T47D (cell line): ENCODE measurements around the gene FAM32A.
A peak's percentile ranks its signal among the peaks of the same experiment; 100 is the strongest.
"Not testable (repeated sequence)": the region's sequence is repeated elsewhere in the genome, so short reads cannot be mapped to it uniquely, and the experiment has no call there.

Experiments used
- DNase-seq, 2 experiments: peaks; one replicate each; pipeline versions ENCODE4 v3.0.0 to v3.0.0-alpha.2; 2011 to 2012; ENCODE audit warnings: low read depth in 1 of 2, low spot score in 1 of 2
- JUND ChIP-seq: IDR thresholded peaks from 2 replicates; pipeline ENCODE4 v1.6.1; 2012; ENCODE audit warnings: low read depth
- in situ Hi-C: cut with HindIII; loops from 2 replicates; pipeline ENCODE4 v1.10.0; 2016; ENCODE audit warnings: low sequenced_read_pairs, low pct_unique_long_range_greater_than_20kb

FAM32A gene

GRCh38 chr19:16170134-16170533 is 15.1 kb upstream of the FAM32A start:
- no peak for DNase-seq
- no peak for TF ChIP-seq JUND
- in situ Hi-C loops = no loop called here

- in situ Hi-C loops = no loop called here
- no peak for DNase-seq
- TF ChIP-seq JUND = no peak
These were observed 9.3 kb upstream of the FAM32A start for GRCh38 chr19:16175954-16176353.

- in situ Hi-C loops, DNase-seq: not testable (repeated sequence)
These were observed 6.3 kb upstream of the FAM32A start for GRCh38 chr19:16178866-16179265.

- TF ChIP-seq JUND = no peak
- DNase-seq = no peak
- in situ Hi-C loops = no loop called here
These were observed 4.6 kb upstream of the FAM32A start for GRCh38 chr19:16180611-16181010.

- no peak for TF ChIP-seq JUND
- DNase-seq = no peak
- in situ Hi-C loops = no loop called here
These were observed 516 bp upstream of the FAM32A start for GRCh38 chr19:16184665-16185122.

- in situ Hi-C loops = no loop called here
- DNase-seq = no peak
- no peak for TF ChIP-seq JUND
These were observed 536 bp downstream of the FAM32A start for GRCh38 chr19:16185768-16186123.

- no peak for DNase-seq
- TF ChIP-seq JUND = no peak
- in situ Hi-C loops = no loop called here
These were observed 3.3 kb downstream of the FAM32A start for GRCh38 chr19:16188521-16188920.

GRCh38 chr19:16190198-16190597 is 5.0 kb downstream of the FAM32A start:
- no peak for TF ChIP-seq JUND
- DNase-seq = no peak
- in situ Hi-C loops = no loop called here

- DNase-seq = no peak
- in situ Hi-C loops = no loop called here
- TF ChIP-seq JUND = no peak
These were observed 5.5 kb downstream of the FAM32A start for GRCh38 chr19:16190736-16191135.

- no peak for TF ChIP-seq JUND
- in situ Hi-C loops = no loop called here
- no peak for DNase-seq
These were observed 6.2 kb downstream of the FAM32A start for GRCh38 chr19:16191216-16191908.

- no peak for TF ChIP-seq JUND
- in situ Hi-C loops = no loop called here
- DNase-seq = no peak
These were observed 8.3 kb downstream of the FAM32A start for GRCh38 chr19:16193466-16193865.

- DNase-seq = no peak
- no peak for TF ChIP-seq JUND
- in situ Hi-C loops = no loop called here
These were observed 12.0 kb downstream of the FAM32A start for GRCh38 chr19:16197188-16197621.

- DNase-seq = peak; percentile 90 to 96
- in situ Hi-C loops = no loop called here
- TF ChIP-seq JUND = no peak
These were observed 12.6 kb downstream of the FAM32A start, which contains the start of gene AP1M1 for GRCh38 chr19:16197622-16198369. AP1M1 (plus strand) TSS chr19:16197911; CDS start chr19:16198027, 116 bp downstream.
